Measurements from ENCODE around the gene GAR1. TPM values are rescaled to one million over a fixed set of nuclear protein-coding genes. Genes with fewer than 3 reads are reported as not detected.
A peak's percentile ranks its signal among the peaks of the same experiment; 100 is the strongest.
"Not testable (repeated sequence)": the region's sequence is repeated elsewhere in the genome, so short reads cannot be mapped to it uniquely, and the experiment has no call there.

GAR1 gene
- polyA plus RNA-seq, 3 donors from 2014 or later = 5.2 to 17.6 (median 10.8) TPM

DNA sequence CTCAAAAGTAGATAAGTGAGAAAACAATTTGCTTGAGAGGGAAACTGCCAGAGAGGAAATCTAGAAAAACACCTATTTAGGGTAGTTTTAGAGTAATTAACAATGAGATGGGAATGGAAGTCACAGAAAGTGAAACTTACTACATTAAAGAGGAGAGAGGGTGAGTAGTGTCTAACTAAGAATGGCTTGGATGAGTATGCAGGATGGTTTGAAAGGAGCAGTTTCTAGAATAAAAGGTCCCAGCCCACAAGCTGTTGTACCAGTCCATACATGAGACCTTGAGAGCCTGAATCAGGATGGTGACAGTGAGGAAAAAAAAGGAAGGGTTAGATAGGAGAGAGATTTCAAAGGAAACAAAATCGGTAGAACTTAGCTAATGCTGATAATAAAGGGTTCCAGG is 1.3 kb downstream of the GAR1 start:
- peak overlapping the region; percentile 92 to 99 (median 95) for H3K27ac Mint-ChIP-seq
- peaks cover 0 to 15% (median 8%) of the 10 kb centered on the region in 3 donors for H3K36me3 Mint-ChIP-seq
- peaks cover 9 to 15% (median 12%) of the 10 kb centered on the region in 3 donors for H3K27me3 Mint-ChIP-seq (ENCODE audit: low read depth in 3 of 3)
- peak overlapping the region; percentile 87 to 97 (median 93) for H3K4me3 Mint-ChIP-seq
- H3K9me3 Mint-ChIP-seq = no peaks in the 10 kb centered on the region
- peaks cover 28 to 43% of the 10 kb centered on the region in 2 donors for H3K4me1 Mint-ChIP-seq
- no peak for DNase-seq

DNA sequence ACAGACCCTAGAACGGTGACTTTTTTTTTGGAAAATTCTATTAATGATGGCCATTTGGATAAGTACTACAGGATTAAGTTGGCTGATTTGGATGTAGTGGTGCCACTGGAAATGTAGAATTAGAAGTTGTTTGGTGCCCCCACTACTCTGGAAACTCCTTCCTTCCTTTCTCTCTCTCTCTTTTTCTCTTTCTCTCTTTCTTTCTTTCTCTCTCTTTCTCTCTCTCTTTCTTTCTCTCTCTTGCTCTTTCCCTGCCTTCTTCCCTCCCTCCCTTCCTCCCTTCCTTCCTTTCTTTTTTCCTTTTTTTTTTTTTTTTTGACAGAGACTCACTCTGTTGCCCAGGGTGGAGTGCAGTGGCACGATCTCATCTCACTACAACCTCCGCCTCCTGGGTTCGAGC is 2.7 kb downstream of the GAR1 start:
- Mint-ChIP-seq H3K4me3 (no peak overlapping the region), H3K4me1 (peaks cover 30 to 43% of the 10 kb centered on the region in 2 donors), H3K9me3 (no peaks in the 10 kb centered on the region), H3K27me3 (ENCODE audit: low read depth in 3 of 3) (peaks cover 11 to 15% (median 12%) of the 10 kb centered on the region in 3 donors), H3K27ac (no peak overlapping the region), H3K36me3 (peaks cover 8 to 24% (median 8%) of the 10 kb centered on the region in 3 donors)
- no peak for DNase-seq

DNA sequence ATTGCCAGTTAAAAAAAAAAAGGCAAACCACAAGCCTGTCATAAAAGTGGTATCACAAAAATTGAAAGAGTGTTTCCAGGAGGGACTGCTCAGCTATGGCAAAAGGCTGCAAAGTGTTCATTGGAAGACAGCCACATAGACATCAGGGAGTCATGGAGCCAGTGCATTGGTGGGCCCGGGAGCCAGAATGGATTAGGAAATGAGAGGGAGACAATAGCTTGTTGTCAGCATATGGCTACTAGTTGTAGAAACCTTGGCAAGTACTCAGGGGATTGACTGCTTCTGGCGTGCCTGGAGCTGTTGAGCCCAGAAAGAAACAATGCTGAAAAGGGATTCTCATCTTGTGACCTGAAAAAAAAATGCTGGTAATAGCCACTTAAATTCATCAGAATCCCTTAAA is 5.0 kb downstream of the GAR1 start:
- H3K4me1 Mint-ChIP-seq = peaks cover 20 to 32% of the 10 kb centered on the region in 2 donors
- H3K27me3 Mint-ChIP-seq (ENCODE audit: low read depth in 3 of 3) = peaks cover 6 to 8% (median 6%) of the 10 kb centered on the region in 3 donors
- DNase-seq = no peak
- H3K9me3 Mint-ChIP-seq = no peaks in the 10 kb centered on the region
- H3K27ac Mint-ChIP-seq = peak overlapping the region in 1 of 6 donors; percentile 41
- H3K36me3 Mint-ChIP-seq = peaks cover 8 to 36% (median 16%) of the 10 kb centered on the region in 3 donors
- H3K4me3 Mint-ChIP-seq = no peak overlapping the region

DNA sequence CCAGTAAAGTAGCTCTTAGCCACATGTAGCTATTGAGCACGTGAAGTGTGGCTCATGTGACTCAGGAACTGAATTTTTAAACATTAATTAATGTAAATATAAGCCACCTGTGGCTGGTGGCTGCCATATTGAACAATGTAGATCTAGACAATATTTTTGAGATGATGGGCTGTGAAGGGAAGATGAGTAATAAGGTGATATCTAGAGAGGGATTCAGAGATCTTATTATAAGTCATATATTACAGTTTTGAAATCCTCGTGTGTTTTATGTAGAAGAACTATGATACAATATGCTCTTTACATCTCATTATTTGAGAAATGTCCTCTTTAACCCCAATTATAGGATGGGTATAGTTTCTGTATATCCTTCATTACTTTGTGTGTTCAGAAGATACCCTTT is 5.6 kb downstream of the GAR1 start:
- no peaks in the 10 kb centered on the region for H3K9me3 Mint-ChIP-seq
- no peak overlapping the region for H3K4me3 Mint-ChIP-seq
- H3K36me3 Mint-ChIP-seq = peaks cover 8 to 37% (median 16%) of the 10 kb centered on the region in 3 donors
- no peak overlapping the region for H3K27ac Mint-ChIP-seq
- H3K4me1 Mint-ChIP-seq = peaks cover 14 to 26% of the 10 kb centered on the region in 2 donors
- DNase-seq = no peak
- H3K27me3 Mint-ChIP-seq (ENCODE audit: low read depth in 3 of 3) = peaks cover 0 to 3% (median 0%) of the 10 kb centered on the region in 3 donors

DNA sequence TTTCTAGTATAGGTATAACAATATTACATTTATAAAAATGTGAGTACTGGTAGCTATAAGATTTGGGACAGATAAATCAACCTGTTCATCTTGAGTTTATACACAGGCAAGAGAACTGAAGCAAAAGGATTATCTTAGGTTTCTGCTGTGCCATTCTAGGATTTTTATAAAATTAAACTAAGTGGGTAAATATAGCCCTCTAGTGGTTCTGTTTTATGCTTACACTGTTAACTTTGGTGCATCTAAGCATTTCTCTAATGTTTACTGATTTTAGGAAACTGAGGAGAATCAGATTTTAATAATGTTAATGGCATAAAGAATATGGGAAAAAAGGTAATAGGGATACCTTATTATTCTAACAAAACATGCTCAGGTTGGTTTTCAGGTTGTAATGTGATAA is 11.2 kb downstream of the GAR1 start:
- Mint-ChIP-seq H3K4me3 (no peak overlapping the region), H3K27ac (no peak overlapping the region), H3K9me3 (no peaks in the 10 kb centered on the region), H3K36me3 (peaks cover 0 to 21% (median 16%) of the 10 kb centered on the region in 3 donors), H3K27me3 (ENCODE audit: low read depth in 3 of 3) (peaks cover 0 to 2% (median 0%) of the 10 kb centered on the region in 3 donors), H3K4me1 (peaks cover 0 to 2% of the 10 kb centered on the region in 2 donors)
- DNase-seq = peak in 1 of 3 donors; percentile 19

DNA sequence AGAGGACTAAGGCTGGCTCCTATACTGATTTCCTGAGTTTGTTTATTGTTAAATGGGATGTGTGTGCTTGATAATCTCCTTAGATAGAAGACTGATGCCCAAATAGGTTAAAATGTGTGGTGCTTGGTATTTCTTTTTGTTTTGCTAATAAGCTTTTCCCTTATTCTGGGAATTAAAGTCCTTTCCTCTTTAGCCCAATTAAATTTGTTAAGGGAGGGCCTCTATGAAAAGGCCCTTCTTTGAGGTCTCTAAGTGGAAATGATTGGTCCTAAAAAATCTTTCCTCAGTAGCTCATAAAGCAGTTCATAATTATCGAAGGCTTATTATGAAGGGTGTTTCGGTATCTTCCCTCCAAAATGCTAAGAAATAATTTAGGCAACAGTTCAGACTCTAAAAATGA is 12.1 kb downstream of the GAR1 start, which contains the start of gene RRH:
TSS of gene RRH (plus strand) at position 301 of the 400 bp plus-strand sequence. CDS start at position 357, 56 bp downstream.
- no peak for DNase-seq
- H3K4me3 Mint-ChIP-seq = no peak within 1 kb of the TSS
- peaks cover 0 to 18% (median 13%) of the 10 kb centered on the region in 3 donors for H3K36me3 Mint-ChIP-seq
- H3K27me3 Mint-ChIP-seq (ENCODE audit: low read depth in 3 of 3) = peaks cover 0 to 2% (median 0%) of the 10 kb centered on the region in 3 donors
- peaks cover 0 to 2% of the 10 kb centered on the region in 2 donors for H3K4me1 Mint-ChIP-seq
- no peak within 1 kb of the TSS for H3K27ac Mint-ChIP-seq
- no peaks in the 10 kb centered on the region for H3K9me3 Mint-ChIP-seq

DNA sequence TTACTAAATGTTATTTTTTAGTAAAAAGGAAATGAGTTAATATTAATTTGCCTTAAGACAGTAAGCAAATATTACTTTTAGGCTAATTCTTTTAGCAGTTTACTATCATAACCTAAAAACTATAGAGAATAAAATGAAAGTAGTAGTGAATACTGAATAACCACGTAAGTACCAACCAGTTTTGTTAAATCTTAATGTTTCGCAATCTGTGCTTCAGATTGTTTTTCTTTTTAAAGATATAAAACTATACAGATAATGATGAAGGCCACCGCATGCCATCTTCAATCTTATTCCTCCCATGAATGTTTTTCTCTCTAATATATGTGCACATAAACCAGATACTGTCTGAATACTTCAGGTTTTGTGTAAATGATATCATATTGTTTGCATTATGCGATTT is 18.2 kb downstream of the GAR1 start:
- Mint-ChIP-seq H3K9me3 (no peaks in the 10 kb centered on the region), H3K4me1 (no peaks in the 10 kb centered on the region), H3K4me3 (no peak overlapping the region), H3K36me3 (peaks cover 7 to 9% (median 9%) of the 10 kb centered on the region in 3 donors), H3K27me3 (ENCODE audit: low read depth in 3 of 3) (peaks cover 0 to 1% (median 0%) of the 10 kb centered on the region in 3 donors), H3K27ac (no peak overlapping the region)
- no peak for DNase-seq

DNA sequence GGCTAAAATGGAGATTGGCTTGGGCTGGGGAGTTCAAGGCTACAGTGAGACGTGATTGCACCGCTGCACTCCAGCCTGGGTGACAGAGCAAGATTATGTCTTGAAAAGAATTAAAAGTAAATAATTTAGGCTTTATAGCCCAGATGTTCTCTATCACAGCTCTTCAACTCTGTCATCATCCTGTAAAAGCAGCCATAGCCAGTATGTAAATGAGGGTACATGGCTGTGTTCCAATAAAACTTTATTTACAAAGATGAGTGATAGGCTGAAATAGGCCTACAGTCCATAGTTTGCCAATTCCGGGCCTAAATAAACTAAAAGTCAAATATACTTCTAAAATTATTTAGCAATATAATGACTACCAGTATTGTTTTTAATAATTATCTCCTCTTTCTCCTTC is 21.4 kb downstream of the GAR1 start:
- Mint-ChIP-seq H3K9me3 (no peaks in the 10 kb centered on the region), H3K4me3 (no peak overlapping the region), H3K27ac (no peak overlapping the region), H3K4me1 (no peaks in the 10 kb centered on the region), H3K27me3 (ENCODE audit: low read depth in 3 of 3) (peaks cover 0 to 1% (median 0%) of the 10 kb centered on the region in 3 donors), H3K36me3 (peaks cover 9 to 13% (median 12%) of the 10 kb centered on the region in 3 donors)
- no peak for DNase-seq

DNA sequence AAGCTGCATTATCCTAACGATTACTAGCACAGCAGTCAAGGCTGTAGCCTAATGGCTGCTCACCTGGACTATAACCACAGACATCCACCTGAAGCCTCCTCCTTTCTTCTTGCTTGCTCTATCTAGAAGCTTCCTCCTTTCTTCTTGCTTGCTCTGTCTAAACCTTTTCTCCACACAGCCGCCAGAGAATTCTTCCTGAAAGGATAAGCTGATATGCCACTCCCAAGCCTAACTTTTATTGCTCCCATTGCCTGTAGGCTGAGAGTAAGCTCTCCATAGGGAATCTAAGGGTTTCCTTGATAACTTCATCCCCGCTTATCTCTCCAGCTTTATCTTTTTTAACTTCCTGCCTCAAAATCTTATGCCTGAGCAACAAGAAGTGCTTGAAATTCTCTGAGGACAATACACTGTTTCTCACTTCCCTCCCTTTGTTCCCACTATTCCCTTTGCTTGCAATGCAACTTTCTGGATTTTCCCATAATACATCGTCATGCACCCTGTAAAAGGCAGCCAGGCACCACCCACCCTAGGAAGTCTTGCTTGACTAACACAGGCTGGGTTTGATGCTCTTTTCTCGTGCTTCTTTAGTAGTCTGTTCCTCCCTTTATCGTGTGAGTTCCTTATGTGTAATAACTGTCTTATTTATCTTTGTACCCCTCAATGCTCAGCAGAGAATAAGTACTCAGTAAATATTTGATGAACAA is 31.0 kb downstream of the GAR1 start:
- Mint-ChIP-seq H3K9me3 (no peaks in the 10 kb centered on the region), H3K27ac (no peak overlapping the region), H3K4me1 (no peaks in the 10 kb centered on the region), H3K27me3 (ENCODE audit: low read depth in 3 of 3) (peaks cover 0 to 3% (median 0%) of the 10 kb centered on the region in 3 donors), H3K4me3 (no peak overlapping the region), H3K36me3 (no peaks in the 10 kb centered on the region)
- no peak for DNase-seq

DNA sequence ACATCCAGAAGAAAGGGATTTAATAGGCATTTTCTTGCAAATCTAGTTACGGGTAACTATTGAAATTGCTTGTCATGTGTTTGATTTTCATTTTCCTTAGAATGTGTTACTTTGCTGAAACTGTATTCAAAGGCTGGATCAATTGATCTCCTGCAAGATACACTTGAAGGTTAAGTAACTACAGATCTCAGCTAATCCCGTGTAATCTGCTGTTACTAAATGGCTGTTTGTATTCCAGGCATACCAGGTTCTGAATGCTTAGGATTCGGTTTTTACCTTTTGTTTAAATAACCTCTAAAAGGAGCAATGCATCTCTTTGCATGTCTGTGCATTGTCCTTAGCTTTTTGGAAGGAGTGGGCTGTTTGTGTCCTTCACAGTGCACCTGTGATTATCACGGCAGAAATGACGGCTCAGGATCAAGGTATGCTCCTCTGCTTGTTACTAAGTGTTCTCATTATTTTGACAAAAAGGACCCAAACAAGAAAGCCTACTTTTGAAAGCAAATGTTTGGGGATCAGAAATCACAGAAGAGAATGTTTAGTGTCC is 32.4 kb downstream of the GAR1 start, which contains the start of gene LRIT3:
TSS of gene LRIT3 (plus strand) at position 212 of the 547 bp plus-strand sequence. CDS start at position 307, 95 bp downstream.
- H3K4me1 Mint-ChIP-seq = no peaks in the 10 kb centered on the region
- peaks cover 0 to 3% (median 0%) of the 10 kb centered on the region in 3 donors for H3K27me3 Mint-ChIP-seq (ENCODE audit: low read depth in 3 of 3)
- H3K4me3 Mint-ChIP-seq = no peak within 1 kb of the TSS
- peaks cover 0 to 3% (median 0%) of the 10 kb centered on the region in 3 donors for H3K36me3 Mint-ChIP-seq
- no peak within 1 kb of the TSS for H3K27ac Mint-ChIP-seq
- no peaks in the 10 kb centered on the region for H3K9me3 Mint-ChIP-seq
- DNase-seq = no peak

DNA sequence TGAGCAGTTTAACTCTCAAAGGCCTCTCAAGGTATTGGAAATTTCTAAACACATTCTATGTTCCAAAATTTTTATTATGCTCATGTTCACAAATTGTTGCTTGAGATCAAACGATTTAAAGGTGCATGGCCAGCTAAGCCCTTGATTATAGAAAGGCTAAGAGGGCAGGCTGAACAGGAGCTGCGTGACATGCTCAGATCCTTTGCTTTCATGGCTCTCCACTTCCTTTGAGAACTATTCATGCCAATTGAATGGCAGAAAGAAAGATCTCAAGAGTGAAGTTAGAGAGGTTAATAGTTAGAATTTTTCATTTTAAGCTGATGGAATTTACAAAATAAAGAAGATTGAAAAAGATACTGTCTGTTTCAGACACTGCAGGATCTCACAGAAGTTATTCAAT is 32.9 kb downstream of the GAR1 start:
- no peaks in the 10 kb centered on the region for H3K9me3 Mint-ChIP-seq
- H3K27ac Mint-ChIP-seq = no peak overlapping the region
- no peak for DNase-seq
- no peak overlapping the region for H3K4me3 Mint-ChIP-seq
- no peaks in the 10 kb centered on the region for H3K4me1 Mint-ChIP-seq
- H3K36me3 Mint-ChIP-seq = peaks cover 0 to 3% (median 0%) of the 10 kb centered on the region in 3 donors
- peaks cover 0 to 3% (median 0%) of the 10 kb centered on the region in 3 donors for H3K27me3 Mint-ChIP-seq (ENCODE audit: low read depth in 3 of 3)

DNA sequence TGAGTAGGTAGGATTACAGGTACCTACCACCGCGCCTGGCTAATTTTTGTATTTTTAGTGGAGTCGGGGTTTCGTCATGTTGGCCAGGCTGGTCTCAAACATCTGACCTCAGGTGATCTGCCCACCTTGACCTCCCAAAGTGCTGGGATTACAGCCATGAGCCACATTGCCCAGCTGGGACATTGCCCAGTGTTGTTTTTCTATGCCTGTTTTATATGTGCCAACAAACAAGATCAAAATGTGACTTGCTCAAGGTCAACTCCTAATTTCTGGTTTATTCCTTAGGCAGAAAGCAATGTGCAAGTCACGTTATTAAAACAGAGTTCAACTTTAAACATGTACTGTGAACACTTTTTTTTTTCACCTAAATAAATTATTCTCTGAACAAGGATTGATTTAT is 35.0 kb downstream of the GAR1 start:
- peaks cover 0 to 2% (median 0%) of the 10 kb centered on the region in 3 donors for H3K27me3 Mint-ChIP-seq (ENCODE audit: low read depth in 3 of 3)
- peaks cover 0 to 5% (median 4%) of the 10 kb centered on the region in 3 donors for H3K36me3 Mint-ChIP-seq
- H3K27ac Mint-ChIP-seq = no peak overlapping the region

DNA sequence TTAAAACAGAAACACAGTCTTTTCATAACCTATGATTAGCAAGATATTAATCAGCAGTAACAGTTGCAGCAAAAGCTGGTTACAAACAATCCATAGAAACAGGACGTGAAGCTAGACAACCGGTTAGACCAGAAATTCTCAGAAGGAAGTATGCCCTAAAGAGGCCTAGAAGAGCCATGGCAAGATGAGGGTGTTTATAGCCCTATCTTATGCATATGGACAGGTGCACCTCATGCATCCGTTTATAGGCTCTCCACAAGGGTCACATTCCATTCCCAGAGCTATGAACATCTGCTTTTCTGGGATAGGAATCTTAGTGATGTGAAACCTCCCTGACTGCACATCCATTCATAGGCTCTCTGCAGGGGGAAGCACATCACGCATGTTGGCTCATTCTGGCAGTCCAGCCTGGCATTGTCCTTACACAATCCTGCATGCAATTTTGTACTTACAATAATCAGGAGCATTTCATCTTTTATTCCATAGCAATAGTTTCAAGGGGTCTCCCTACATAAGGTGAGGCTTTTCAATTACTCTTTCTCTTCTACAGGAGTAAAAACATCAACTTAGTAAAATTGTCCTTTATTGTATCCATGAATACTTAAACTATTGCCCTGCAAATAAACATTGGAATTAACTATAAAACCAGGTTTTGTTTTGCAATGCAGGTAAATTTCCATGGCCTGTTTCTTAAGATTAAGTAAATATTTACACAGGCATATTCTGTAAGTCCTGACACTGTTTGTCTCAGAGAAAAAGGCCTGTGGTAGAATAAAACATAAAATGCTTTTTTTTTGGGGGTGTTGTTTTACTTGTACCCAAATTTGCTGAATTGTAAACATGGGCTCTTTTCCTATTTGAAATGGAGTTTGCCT is 44.1 kb downstream of the GAR1 start:
- Mint-ChIP-seq H3K9me3 (peaks cover 9 to 38% (median 17%) of the 10 kb centered on the region in 6 donors), H3K36me3 (peaks cover 12 to 24% (median 23%) of the 10 kb centered on the region in 3 donors)
- H3K4me3 Mint-ChIP-seq; H3K4me1 Mint-ChIP-seq; H3K27me3 Mint-ChIP-seq (ENCODE audit: low read depth in 3 of 3); DNase-seq; H3K27ac Mint-ChIP-seq: not testable (repeated sequence)

More for the DNA sequence above, 35.0 kb downstream of the GAR1 start:
- H3K4me3 Mint-ChIP-seq = no peak overlapping the region
- no peaks in the 10 kb centered on the region for H3K9me3 Mint-ChIP-seq
- no peak for DNase-seq
- H3K4me1 Mint-ChIP-seq = no peaks in the 10 kb centered on the region

Data from immature natural killer cell (primary cell).